Activated CD4-positive, CD25-positive, alpha-beta regulatory T cell treated with anti-CD3 and anti-CD28 coated beads, Interleukin-2, amount 50 U/mL, for 16 hours (primary cell): ENCODE measurements around the gene CSF1R.
"Not testable (repeated sequence)": the region's sequence is repeated elsewhere in the genome, so short reads cannot be mapped to it uniquely, and the experiment has no call there.

ENCODE experiments used
- DNase-seq: peaks from one replicate; pipeline ENCODE4 v3.0.0-alpha.2; 2020; ENCODE audit warnings: low read depth, low spot score

The CSF1R gene

GRCh38 chr5:150103678-150104549 is 17.6 kb upstream of the CSF1R start:
- no peak for DNase-seq

- DNase-seq: no peak
Measured at GRCh38 chr5:150101023-150101422, 14.7 kb upstream of the CSF1R start.

- no peak for DNase-seq
Measured at GRCh38 chr5:150097152-150097551, 10.8 kb upstream of the CSF1R start.

GRCh38 chr5:150092159-150092787 is 5.9 kb upstream of the CSF1R start:
- DNase-seq: no peak

- DNase-seq: no peak
Measured at GRCh38 chr5:150085191-150085912, 1.0 kb downstream of the CSF1R start.

GRCh38 chr5:150084754-150085153 is 1.6 kb downstream of the CSF1R start:
- DNase-seq: not testable (repeated sequence)

GRCh38 chr5:150082889-150083288 is 3.5 kb downstream of the CSF1R start:
- no peak for DNase-seq

GRCh38 chr5:150082374-150082773 is 4.0 kb downstream of the CSF1R start:
- DNase-seq: no peak

- DNase-seq: no peak
Measured at GRCh38 chr5:150081541-150082283, 4.6 kb downstream of the CSF1R start.

GRCh38 chr5:150080696-150081435 is 5.5 kb downstream of the CSF1R start:
- no peak for DNase-seq

- DNase-seq: no peak
Measured at GRCh38 chr5:150079909-150080461, 6.4 kb downstream of the CSF1R start.

GRCh38 chr5:150078802-150079689 is 7.3 kb downstream of the CSF1R start:
- no peak for DNase-seq

GRCh38 chr5:150077996-150078801 is 8.2 kb downstream of the CSF1R start:
- DNase-seq: no peak

- DNase-seq: no peak
Measured at GRCh38 chr5:150077060-150077459, 9.3 kb downstream of the CSF1R start.

- DNase-seq: no peak
Measured at GRCh38 chr5:150075806-150076205, 10.5 kb downstream of the CSF1R start.

- no peak for DNase-seq
Measured at GRCh38 chr5:150075233-150075632, 11.1 kb downstream of the CSF1R start.

- no peak for DNase-seq
Measured at GRCh38 chr5:150073677-150074076, 12.7 kb downstream of the CSF1R start.

GRCh38 chr5:150073086-150073625 is 13.2 kb downstream of the CSF1R start:
- no peak for DNase-seq

- DNase-seq: no peak
Measured at GRCh38 chr5:150070821-150071220, 15.5 kb downstream of the CSF1R start.
